Sigmoid colon (tissue), 4 donors: ENCODE measurements around the gene ATXN10.

ENCODE experiments used
- POLR2AphosphoS5 ChIP-seq, 4 donors: sonication (generic); formaldehyde crosslinking; IDR thresholded peaks; one replicate each; pipeline ENCODE4 v1.6.1; 2017; ENCODE audit warnings: antibody characterized with exemption in 4 of 4
- TF ChIP-seq, protein P1 (sequence below), 4 experiments: fragments of 450-650 bp in 3 of 4; fragments of 200-600 bp in 1 of 4; IDR thresholded peaks; one replicate each; pipeline ENCODE4 v1.5.1; 2016 to 2019; ENCODE audit warnings: antibody characterized with exemption in 4 of 4, mild to moderate bottlenecking in 3 of 4, moderate library complexity in 2 of 4

DNA sequence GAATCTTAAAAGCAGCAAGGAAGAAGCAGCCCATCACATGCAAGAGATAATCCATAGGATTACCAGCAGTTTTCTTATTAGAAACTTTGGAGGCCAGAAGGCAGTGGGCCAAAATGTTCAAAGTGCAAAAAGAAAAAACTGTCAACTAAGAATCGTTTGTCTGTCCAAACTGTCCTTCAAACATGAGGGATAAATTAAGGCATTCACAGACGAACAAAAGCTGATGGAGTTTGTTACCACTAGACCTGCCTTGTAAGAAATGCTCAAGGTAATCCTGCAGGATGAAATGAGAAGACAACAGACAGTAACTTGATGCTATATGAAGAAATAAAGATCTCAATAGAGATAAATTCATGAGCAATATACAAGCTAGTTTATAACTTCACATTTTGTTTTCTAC is 154.9 kb downstream of the ATXN10 start:
- TF ChIP-seq, protein P1, sequence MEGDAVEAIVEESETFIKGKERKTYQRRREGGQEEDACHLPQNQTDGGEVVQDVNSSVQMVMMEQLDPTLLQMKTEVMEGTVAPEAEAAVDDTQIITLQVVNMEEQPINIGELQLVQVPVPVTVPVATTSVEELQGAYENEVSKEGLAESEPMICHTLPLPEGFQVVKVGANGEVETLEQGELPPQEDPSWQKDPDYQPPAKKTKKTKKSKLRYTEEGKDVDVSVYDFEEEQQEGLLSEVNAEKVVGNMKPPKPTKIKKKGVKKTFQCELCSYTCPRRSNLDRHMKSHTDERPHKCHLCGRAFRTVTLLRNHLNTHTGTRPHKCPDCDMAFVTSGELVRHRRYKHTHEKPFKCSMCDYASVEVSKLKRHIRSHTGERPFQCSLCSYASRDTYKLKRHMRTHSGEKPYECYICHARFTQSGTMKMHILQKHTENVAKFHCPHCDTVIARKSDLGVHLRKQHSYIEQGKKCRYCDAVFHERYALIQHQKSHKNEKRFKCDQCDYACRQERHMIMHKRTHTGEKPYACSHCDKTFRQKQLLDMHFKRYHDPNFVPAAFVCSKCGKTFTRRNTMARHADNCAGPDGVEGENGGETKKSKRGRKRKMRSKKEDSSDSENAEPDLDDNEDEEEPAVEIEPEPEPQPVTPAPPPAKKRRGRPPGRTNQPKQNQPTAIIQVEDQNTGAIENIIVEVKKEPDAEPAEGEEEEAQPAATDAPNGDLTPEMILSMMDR (IDR thresholded peaks at IDR 0.05), result no peak
- TF ChIP-seq POLR2AphosphoS5 (IDR thresholded peaks at IDR 0.05), result no peak
